ENCODE measurements around the gene SEMA4B. TPM values are rescaled to one million over a fixed set of nuclear protein-coding genes. Genes with fewer than 3 reads are reported as not detected.

The SEMA4B gene
- total and polyA plus RNA-seq, 10 of the 15 experiments (the other 5 are each of a cell fraction or from before 2014, with no cell fraction given) = 0.87 to 26.0 (median 9.3) TPM

- SMC1A ChIA-PET (ENCODE audit: uncharacterized antibody, unreplicated experiment) = interaction anchor here (7.6 kb wide), 1 partner anchor 73 kb away, joined by 70 read pairs; the partner anchor contains the start of genes CIB1 and GDPGP1
- Histone ChIP-seq H3K9ac (ENCODE audit: control insufficient read depth, insufficient read depth, low read length) (no peak overlapping the region), H2AFZ (ENCODE audit: control insufficient read depth, low read depth, low read length) (no peak overlapping the region)
These were observed 41.9 kb upstream of the SEMA4B start for GRCh38 chr15:90159213-90159612.

More at GRCh38 chr15:90159213-90159612, 41.9 kb upstream of the SEMA4B start:
- Histone ChIP-seq H3K27me3 (replicated peaks in 1 of 2; ENCODE audit: control insufficient read depth in 2 of 2, insufficient read depth in 2 of 2, low read length in 1 of 2) (no peaks in the 10 kb centered on the region), H3K27ac (ENCODE audit: control insufficient read depth, insufficient read depth) (no peak overlapping the region), H3K4me1 (ENCODE audit: control insufficient read depth, insufficient read depth, low read length) (peaks cover 26% of the 10 kb centered on the region), H3K4me2 (ENCODE audit: control insufficient read depth, insufficient read depth) (no peak overlapping the region), H4K20me1 (ENCODE audit: control insufficient read depth, insufficient read depth) (no peaks in the 10 kb centered on the region), H3K36me3 (ENCODE audit: control insufficient read depth in 2 of 2, insufficient read depth in 2 of 2, low read length in 1 of 2) (no peaks in the 10 kb centered on the region), H3K4me3 (no peak overlapping the region), H3K9me3 (replicated peaks; ENCODE audit: control insufficient read depth, insufficient read depth, low read length) (no peaks in the 10 kb centered on the region), H3K79me2 (ENCODE audit: control insufficient read depth, insufficient read depth, low read length) (no peaks in the 10 kb centered on the region)
- ATAC-seq (no peak), FAIRE-seq (no peak), DNase-seq (ENCODE audit: low read depth, low spot score) (no peak)
- intact Hi-C loops (cut with micrococcal nuclease; ENCODE audit: unreplicated experiment) (no loop called here), in situ Hi-C loops (cut with MboI) (no loop called here)
- ChIA-PET CTCF (interaction anchor here (0.6 to 1.6 kb wide), 7 partner anchors 42 to 489 kb away, joined by 3 to 7 read pairs (median 3); partner anchors contain the start of gene SEMA4B), POLR2A (interaction anchor here (0.6 kb wide), 1 partner anchor 17 kb away, joined by 3 read pairs; no protein-coding TSS in a partner anchor), RAD21 (ENCODE audit: unreplicated experiment) (interaction anchor here (0.9 to 1.6 kb wide), 3 partner anchors 42 to 141 kb away, joined by 3 to 4 read pairs (median 3); partner anchors contain the start of gene SEMA4B)
- BruUV-seq (replicated peaks) = no TSS peak
- TF ChIP-seq RBBP5 (conservative IDR thresholded peaks at IDR 0.05) (no peak), PAX8 (IDR thresholded peaks at IDR 0.05) (no peak), GABPA (IDR thresholded peaks at IDR 0.05; ENCODE audit: low read depth) (no peak), ZBTB33 (IDR thresholded peaks at IDR 0.05) (no peak), RFX5 (IDR thresholded peaks at IDR 0.05; ENCODE audit: low read depth, low read length) (no peak)
- 76% methylated on average over 2 of the region's 2 CpGs for WGBS (ENCODE audit: insufficient coverage, insufficient replicate concordance, low lambda C conversion rate, missing lambda C conversion rate)
